ENCODE measurements around the gene HEG1. TPM values are rescaled to one million over a fixed set of nuclear protein-coding genes. Genes with fewer than 3 reads are reported as not detected.

Gene HEG1
- total and polyA plus RNA-seq, 2 of the 8 experiments (the other 6 are each of a cell fraction or from before 2014, with no cell fraction given): 5.3 to 9.7 TPM

DNA sequence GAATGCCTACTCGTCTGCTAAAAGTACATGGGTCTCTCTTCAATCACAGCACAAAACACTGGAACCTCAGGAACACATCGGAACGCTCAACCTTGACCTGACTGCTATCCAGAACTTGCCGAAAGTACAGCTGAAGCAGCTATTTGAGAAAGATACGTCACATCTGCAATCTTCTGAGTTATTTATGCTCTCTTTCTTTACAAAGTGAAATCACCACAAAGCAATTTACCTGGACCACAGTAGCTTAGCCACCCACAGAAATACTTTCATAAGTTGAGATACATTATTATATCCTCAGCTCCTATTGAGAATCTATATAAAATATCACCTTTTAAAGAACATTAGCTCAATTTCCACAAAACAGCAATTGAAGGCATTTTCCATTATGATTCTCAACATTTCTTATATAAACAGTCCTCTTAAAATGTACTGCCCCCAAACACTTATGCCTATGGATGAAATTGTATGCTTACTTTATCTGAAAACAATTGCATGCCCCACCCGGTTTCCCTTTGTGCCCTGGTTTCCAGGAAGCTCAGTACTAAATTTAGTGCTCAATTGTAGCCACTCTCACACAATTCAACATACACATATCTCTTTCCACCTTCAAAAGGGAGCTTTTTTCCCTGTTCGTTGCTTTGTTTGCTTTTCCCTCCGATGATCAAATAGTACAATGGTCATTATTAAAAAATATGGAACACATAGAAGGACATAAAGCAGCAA lies 31.8 kb downstream of the HEG1 start (continued):
- TF ChIP-seq, protein P1, sequence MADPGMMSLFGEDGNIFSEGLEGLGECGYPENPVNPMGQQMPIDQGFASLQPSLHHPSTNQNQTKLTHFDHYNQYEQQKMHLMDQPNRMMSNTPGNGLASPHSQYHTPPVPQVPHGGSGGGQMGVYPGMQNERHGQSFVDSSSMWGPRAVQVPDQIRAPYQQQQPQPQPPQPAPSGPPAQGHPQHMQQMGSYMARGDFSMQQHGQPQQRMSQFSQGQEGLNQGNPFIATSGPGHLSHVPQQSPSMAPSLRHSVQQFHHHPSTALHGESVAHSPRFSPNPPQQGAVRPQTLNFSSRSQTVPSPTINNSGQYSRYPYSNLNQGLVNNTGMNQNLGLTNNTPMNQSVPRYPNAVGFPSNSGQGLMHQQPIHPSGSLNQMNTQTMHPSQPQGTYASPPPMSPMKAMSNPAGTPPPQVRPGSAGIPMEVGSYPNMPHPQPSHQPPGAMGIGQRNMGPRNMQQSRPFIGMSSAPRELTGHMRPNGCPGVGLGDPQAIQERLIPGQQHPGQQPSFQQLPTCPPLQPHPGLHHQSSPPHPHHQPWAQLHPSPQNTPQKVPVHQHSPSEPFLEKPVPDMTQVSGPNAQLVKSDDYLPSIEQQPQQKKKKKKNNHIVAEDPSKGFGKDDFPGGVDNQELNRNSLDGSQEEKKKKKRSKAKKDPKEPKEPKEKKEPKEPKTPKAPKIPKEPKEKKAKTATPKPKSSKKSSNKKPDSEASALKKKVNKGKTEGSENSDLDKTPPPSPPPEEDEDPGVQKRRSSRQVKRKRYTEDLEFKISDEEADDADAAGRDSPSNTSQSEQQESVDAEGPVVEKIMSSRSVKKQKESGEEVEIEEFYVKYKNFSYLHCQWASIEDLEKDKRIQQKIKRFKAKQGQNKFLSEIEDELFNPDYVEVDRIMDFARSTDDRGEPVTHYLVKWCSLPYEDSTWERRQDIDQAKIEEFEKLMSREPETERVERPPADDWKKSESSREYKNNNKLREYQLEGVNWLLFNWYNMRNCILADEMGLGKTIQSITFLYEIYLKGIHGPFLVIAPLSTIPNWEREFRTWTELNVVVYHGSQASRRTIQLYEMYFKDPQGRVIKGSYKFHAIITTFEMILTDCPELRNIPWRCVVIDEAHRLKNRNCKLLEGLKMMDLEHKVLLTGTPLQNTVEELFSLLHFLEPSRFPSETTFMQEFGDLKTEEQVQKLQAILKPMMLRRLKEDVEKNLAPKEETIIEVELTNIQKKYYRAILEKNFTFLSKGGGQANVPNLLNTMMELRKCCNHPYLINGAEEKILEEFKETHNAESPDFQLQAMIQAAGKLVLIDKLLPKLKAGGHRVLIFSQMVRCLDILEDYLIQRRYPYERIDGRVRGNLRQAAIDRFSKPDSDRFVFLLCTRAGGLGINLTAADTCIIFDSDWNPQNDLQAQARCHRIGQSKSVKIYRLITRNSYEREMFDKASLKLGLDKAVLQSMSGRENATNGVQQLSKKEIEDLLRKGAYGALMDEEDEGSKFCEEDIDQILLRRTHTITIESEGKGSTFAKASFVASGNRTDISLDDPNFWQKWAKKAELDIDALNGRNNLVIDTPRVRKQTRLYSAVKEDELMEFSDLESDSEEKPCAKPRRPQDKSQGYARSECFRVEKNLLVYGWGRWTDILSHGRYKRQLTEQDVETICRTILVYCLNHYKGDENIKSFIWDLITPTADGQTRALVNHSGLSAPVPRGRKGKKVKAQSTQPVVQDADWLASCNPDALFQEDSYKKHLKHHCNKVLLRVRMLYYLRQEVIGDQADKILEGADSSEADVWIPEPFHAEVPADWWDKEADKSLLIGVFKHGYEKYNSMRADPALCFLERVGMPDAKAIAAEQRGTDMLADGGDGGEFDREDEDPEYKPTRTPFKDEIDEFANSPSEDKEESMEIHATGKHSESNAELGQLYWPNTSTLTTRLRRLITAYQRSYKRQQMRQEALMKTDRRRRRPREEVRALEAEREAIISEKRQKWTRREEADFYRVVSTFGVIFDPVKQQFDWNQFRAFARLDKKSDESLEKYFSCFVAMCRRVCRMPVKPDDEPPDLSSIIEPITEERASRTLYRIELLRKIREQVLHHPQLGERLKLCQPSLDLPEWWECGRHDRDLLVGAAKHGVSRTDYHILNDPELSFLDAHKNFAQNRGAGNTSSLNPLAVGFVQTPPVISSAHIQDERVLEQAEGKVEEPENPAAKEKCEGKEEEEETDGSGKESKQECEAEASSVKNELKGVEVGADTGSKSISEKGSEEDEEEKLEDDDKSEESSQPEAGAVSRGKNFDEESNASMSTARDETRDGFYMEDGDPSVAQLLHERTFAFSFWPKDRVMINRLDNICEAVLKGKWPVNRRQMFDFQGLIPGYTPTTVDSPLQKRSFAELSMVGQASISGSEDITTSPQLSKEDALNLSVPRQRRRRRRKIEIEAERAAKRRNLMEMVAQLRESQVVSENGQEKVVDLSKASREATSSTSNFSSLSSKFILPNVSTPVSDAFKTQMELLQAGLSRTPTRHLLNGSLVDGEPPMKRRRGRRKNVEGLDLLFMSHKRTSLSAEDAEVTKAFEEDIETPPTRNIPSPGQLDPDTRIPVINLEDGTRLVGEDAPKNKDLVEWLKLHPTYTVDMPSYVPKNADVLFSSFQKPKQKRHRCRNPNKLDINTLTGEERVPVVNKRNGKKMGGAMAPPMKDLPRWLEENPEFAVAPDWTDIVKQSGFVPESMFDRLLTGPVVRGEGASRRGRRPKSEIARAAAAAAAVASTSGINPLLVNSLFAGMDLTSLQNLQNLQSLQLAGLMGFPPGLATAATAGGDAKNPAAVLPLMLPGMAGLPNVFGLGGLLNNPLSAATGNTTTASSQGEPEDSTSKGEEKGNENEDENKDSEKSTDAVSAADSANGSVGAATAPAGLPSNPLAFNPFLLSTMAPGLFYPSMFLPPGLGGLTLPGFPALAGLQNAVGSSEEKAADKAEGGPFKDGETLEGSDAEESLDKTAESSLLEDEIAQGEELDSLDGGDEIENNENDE (IDR thresholded peaks at IDR 0.05; ENCODE audit: insufficient replicate concordance, low read length): no peak
- TF ChIP-seq POU5F1 (IDR thresholded peaks at IDR 0.05; ENCODE audit: low read depth, low read length): no peak
- no peak for TF ChIP-seq SP1 (IDR thresholded peaks at IDR 0.05; ENCODE audit: low read depth, low read length)

Measured in H1 (cell line).